ENCODE data around the gene PEX5.

Gene PEX5

GRCh38 chr12:7189398-7190267, at the start of gene PEX5:
Gene PEX5 (plus strand): TSS chr12:7189686. CDS start chr12:7190378, 692 bp downstream.
- DNase-seq = peak; percentile 77

DNA sequence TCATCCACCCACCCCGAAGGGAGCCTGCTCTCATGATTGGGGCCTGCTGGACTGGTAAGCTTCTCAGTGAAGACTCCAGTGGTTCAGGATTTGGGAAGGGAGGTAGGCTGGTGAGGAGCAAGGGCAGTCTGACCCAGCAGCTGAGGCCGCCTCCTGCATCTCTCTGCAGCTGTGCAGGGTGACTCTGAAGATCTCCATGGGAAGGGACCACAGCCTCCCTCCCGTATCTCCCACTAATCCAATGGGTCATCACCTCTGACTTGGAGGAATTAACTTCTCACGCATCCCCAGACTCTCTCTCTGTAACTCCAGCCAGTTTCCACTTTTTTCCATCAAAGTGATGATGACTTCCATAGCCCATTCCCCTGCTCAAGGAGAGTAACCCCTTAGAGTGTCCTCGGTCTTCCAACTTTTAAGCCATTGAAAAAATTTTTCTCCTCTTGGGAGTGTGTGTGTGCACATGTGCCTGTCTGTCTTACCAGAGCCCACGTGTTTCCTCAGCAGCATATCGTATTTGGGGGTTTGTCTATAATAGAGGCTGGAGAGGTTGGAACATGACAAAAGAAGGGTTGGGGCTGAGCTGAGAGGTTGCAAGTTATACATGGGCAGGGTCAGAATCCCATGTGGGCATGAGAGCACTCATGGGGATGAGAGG, 48.0 kb upstream of the PEX5 start:
- DNase-seq = no peak

DNA sequence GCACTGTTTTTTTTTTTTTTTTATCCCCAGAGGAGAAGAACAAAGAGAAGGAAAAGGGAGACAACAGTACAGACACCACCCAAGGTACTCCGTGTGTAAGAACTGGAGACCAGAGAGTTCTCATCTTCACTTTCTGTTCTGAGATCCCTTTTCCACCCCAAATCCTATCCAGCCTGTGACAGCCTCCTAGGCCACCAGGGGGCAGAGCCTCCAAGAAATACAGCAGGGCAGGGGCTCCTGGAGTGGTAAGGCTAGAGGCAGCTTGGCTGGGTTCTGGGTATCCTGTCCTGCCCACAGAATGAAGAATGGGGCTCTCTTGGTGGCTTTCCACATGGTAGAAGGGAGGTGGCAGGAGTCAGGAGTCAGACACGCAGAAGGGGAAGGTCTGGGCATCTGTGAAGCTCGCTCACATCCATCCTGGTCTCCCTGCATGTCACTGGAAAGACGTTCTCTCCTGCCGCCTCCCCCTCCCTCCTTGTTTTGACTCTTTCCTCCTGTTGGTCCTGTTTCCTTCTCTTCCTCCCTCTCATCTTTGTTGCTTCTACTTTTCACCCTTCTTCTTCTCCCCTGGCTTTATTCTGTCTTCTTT, 47.3 kb upstream of the PEX5 start:
- peak; percentile 45 for DNase-seq

GRCh38 chr12:7142809-7143465, 46.5 kb upstream of the PEX5 start:
- no peak for DNase-seq

GRCh38 chr12:7143564-7143963, 45.9 kb upstream of the PEX5 start:
- DNase-seq = no peak

DNA sequence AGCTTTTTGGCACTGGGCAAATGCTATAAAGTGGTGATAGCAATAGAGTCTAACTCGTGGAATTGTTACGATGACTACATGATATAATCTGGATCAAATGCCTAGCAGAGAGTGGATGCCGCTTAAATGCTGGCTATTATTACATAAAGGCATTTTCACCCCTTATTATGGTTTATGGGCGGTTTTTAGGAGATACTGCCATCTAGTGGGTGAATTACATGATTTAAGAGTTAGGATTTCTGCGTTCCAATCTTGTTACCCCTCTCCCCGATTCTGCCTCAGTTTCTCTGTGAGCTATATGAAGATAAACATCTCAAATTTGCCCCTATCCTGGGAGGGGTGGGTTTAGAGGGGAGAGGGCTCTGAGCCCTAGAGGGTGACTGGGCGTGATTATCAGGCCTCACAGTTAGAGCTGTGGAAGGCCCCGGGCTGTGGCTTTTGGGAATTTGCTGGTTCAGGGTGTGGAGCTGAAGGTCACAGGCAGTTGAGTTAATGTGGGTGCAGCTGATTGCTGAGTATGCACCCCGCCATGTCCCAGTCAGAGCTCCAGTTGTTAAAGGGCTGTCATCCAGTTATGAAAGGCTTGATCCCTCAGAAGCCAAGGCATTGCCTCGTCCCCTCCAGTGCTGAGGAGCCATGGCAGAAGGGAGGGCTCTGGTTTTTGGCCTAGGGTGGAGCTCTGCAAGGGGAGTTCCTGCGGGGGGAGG, 44.9 kb upstream of the PEX5 start:
- DNase-seq = no peak

- DNase-seq = no peak
These were observed 43.8 kb upstream of the PEX5 start for GRCh38 chr12:7145671-7146070.

DNA sequence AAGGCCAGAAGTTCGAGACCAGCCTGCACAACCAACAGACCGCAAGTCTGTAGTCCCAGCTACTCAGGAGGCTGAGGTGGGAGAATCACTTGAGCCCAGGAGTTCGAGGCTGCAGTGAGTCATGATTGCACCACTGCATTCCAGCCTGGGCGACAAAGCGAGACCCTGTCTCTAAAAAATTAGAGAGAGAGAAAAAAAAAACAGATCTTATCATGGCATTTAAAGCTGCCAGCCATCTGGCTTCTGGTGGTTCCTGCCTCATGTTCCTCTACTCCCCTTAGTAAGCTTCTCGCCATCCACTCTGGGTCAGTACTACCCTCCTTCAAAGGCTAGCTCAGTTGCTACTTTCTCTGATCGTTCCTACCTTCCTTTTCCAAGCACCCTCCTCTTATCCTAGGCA, 43.3 kb upstream of the PEX5 start:
- no peak for DNase-seq

DNA sequence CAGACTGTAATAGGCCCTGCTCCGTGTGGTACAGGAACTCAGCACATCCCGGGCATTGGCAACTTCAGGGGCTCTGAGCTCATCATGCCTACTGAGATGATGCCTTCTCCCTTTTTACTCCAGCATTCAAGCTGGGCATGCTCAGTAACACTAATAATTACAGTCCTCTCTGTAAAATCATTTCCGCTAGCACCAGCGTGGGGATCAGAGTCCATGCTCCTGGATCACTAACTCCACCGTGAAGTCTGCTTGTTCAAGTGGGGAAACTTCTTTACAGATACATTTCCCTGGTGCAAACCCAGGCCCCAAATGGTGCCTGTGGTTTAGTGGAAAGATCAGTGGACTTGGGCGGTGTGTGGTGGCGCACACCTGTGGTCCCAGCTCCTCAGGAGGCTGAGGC, 42.6 kb upstream of the PEX5 start:
- DNase-seq = no peak

DNA sequence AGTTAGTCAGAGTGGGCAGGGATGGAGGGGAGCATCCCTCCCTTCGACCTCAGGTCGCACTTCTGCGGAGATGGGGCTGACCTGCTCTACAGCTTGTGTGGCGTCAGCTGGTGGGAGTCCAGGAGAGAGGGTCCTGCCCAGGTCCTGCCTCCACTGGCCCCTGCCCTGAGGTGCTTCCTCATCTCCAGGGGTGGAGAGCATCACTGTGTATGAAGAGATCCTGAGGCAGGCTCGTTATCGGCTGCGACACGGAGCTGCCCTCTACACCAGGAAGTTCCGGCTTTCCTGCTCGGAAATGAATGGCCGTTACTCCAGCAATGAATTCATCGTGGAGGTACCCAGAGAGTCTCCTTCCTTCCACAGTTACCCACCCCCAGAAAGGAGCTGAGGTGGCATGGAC, 39.1 kb upstream of the PEX5 start:
- DNase-seq = no peak

DNA sequence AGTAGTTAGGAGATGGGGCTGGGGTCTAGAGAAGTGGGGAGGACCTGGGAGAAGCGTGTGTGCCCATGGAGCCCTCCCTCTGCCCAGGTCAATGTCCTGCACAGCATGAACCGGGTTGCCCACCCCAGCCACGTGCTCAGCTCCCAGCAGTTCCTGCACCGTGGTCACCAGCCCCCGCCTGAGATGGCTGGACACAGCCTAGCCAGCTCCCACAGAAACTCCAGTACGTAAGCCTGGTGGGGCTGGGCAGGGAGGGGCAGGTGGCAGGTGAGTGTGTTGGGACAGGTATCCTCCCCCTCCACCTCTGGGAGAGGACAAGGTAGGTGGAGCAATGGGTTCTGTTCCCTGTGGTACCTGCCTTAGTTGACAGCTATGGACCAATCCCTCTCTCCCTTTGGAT, 38.6 kb upstream of the PEX5 start:
- no peak for DNase-seq

DNA sequence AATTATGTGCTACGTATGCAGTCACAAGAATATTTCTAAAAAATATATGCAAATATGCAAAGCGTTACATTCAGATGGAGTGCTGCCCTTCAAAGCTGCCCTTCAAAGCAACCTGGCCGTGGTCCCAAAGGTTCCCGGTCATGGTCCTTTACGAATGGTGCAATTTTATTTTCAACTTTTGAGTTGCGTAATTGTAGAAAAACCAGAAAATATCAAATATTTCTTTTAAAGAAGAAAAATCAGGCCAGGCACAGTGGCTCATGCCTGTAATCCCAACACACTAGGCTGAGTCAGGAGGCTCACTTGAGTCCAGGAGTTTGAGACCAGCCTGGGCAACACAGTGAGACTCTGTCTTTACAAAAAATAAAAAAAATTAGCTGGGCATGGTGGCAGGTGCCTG, 38.0 kb upstream of the PEX5 start:
- DNase-seq = no peak

- no peak for DNase-seq
These were observed 36.7 kb upstream of the PEX5 start for GRCh38 chr12:7152818-7153217.

- no peak for DNase-seq
These were observed 35.4 kb upstream of the PEX5 start for GRCh38 chr12:7154042-7154441.

GRCh38 chr12:7154901-7155470, 34.5 kb upstream of the PEX5 start:
- DNase-seq = no peak

GRCh38 chr12:7155471-7156034, 33.9 kb upstream of the PEX5 start:
- no peak for DNase-seq

DNA sequence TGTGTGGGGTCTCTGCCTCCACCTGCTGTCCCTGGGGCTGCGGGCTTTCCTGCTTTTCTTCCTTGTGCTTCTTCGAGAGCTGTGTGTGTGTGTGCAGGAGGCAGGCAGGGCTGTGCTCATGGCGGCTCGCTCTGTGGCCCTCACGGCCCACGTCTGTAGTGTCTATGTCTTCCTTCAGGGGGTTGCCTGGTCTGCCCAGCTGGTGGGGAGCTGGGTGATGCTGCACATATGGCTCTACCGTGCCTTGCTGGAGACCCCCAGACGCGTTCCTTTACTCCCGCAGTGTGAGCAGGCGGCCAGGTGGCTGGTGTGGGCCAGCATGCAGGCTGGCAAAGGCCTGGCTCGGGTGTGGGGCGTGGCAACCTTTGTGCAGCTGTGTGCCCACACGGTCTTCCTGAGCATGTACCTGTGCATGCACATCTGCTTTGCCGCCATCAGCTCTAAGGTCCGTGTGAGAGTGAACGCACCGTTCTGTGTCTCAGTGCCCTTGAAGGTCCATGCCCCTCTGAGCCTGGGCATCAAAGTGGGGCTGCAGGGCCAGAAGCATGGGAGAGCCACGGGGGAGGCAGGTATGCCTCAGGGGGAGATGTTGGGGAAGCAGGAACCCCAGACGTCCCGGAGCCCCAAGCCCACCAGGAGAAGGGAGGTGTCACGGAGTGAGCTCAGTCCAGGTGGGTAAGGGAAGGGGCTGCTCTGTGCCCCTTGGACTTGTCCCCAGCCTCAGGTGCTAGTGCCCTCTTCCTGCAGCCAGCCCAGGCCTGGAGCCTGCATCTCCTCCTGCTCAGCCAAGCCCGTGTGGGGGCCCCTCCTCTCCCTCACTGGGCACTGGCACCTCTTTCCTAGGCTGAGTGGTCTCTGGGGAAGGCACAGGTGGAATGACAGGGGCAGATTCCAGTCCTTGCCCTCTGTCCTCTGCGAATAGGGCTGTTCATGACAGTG, 33.0 kb upstream of the PEX5 start:
- DNase-seq = no peak

DNA sequence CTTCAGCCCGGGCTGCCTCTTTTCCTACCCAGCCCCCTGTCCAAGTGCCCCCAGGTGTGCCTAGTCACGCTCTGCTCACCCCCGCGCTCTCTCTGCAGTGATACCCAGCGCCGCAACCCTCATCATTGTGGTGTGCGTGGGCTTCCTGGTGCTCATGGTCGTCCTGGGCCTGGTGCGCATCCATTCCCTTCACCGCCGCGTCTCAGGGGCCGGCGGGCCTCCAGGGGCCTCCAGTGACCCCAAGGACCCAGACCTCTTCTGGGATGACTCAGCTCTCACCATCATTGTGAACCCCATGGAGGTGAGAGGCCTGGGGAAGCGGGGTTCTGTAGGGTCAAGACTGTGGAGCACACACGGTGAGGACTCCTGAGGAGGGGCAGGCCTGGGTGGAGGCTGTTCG, 32.1 kb upstream of the PEX5 start:
- DNase-seq = no peak

DNA sequence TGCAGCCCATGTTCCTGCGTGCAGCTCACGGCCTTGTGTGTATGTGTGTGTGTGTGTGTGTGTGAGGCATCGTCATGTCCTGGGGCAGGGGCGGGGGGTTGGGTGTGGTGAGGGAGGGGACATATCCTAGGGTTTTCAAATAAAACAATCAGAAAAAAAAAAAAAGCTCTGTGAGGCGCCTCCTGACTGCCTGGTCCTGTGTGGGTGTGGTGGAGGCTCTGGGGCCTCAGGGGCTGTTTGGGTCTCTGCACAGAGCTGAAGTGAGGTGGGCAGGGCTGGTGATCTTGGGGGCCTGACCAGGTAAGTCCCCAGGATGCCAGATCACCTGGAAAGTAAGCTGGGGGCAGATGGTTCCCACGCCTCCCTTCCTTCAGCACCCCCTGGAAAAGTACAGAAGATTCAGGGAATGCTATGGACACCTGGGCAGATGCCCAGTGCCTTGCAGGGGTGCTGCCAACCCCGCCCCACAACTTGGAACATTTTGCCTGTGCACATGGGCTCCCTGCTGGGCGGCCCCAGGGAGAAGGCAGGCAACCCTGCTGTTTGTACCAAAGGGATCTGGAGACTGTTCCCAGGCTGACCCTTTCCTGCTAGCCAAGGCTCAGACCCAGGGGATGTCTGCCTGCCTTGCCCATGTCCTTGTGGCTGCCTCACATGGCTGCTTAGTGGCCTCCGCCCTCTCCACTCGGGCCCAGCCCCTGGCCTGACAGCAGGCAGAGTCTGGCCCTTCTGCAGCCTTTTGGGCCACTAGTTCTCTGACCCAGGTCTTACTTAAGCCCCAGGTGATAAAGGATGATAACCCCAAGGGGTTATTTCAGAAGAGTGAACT, 30.5 kb upstream of the PEX5 start:
- DNase-seq = no peak

DNA sequence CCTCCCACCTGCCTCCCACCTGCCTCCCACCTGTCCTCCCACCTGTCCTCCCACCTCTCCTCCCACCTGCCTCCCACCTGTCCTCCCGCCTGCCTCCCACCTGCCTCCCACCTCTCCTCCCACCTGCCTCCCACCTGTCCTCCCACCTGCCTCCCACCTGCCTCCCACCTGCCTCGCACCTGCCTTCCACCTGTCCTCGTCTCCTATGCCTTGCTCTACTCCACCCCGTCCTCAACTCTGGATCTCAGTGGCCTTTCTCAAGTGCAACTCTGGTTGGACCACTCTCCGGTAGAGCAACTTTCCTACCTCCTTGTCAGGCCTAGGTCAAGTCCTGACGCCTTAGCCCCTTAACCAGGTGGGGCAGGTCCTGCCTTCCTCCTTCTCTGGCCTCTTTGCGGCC, 29.3 kb upstream of the PEX5 start:
- no peak for DNase-seq
